Stimulated activated effector memory CD8-positive, alpha-beta T cell treated with anti-CD3 and anti-CD28 coated beads, Interleukin-12 subunit alpha, Interleukin-12 subunit beta, amount 100 ng/mL, for 72 hours (primary cell): ENCODE measurements around the gene DYSF.

Experiments
- ATAC-seq: fragments of 150-1000 bp; cut with Tn5 transposase; 2 replicates; pipeline ENCODE4 v1.10.0; 2021
- DNase-seq, 2 donors: peaks; one replicate each; pipeline ENCODE4 v3.0.0; 2021 to 2022; ENCODE audit warnings: low spot score in 2 of 2
- H3K27ac Mint-ChIP-seq: one replicate; pipeline ENCODE4 v1.8.0; 2022; ENCODE audit warnings: mild to moderate bottlenecking, mixed read lengths
- H3K36me3 Mint-ChIP-seq: one replicate; pipeline ENCODE4 v1.8.0; 2022; ENCODE audit warnings: mild to moderate bottlenecking, mixed read lengths
- H3K4me1 Mint-ChIP-seq: one replicate; pipeline ENCODE4 v1.8.0; 2022; ENCODE audit warnings: mixed read lengths
- H3K4me3 Mint-ChIP-seq: one replicate; pipeline ENCODE4 v1.8.0; 2022; ENCODE audit warnings: mild to moderate bottlenecking, mixed read lengths
- H3K9me3 Mint-ChIP-seq: one replicate; pipeline ENCODE4 v1.8.0; 2022; ENCODE audit warnings: mixed read lengths

DYSF gene

DNA sequence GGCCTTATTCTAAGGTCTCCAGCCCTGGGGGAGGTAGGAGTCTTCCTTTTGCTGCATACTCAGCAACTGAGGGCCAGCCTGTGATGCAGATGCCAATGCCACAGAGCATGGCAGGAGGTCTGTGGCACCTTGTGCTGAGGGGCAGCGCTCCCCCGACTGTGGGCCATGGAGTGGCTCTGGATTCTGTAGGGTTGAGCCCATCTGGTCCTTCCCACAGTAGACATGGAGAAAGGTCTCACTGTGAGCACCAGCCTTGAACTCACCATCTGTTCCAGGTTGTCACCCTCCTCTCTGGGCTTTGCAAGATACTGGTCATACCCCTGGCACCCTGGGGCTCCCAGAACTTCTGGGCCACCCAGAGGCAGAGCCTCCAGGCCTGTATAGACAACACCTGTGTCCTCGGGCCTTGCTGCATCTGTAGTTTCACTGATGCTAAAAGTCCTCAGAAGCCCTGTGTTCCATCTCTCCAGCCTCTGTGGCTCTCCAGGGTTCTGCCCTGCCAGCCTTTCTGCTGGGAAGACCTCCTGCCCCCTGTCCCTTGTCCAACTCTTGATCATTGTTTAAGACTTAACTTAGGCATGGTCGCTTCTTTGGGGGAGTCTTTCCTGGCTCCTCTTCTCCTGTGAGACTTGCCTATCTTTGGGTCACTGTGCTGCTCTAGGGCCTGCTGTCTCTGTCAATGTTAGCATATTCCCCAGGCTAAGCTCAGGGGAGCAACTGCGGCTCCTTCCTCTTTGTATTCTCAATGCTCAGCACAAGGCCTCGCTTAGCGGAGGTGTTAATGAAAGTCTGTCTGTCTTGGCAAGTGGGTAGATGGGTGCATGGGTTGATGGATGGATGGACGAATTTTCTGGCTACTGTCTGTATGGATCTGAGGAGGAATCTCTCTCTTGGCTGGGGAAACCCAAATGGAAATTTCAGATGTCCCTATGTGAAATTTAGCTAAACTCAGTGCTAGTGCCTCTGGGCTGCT, 160.9 kb downstream of the DYSF start:
- Mint-ChIP-seq H3K4me1 (no peaks in the 10 kb centered on the region), H3K4me3 (no peak overlapping the region), H3K36me3 (no peaks in the 10 kb centered on the region), H3K27ac (no peak overlapping the region), H3K9me3 (no peaks in the 10 kb centered on the region)
- DNase-seq (peak in 1 of 2 donors; percentile 32), ATAC-seq (no peak)

DNA sequence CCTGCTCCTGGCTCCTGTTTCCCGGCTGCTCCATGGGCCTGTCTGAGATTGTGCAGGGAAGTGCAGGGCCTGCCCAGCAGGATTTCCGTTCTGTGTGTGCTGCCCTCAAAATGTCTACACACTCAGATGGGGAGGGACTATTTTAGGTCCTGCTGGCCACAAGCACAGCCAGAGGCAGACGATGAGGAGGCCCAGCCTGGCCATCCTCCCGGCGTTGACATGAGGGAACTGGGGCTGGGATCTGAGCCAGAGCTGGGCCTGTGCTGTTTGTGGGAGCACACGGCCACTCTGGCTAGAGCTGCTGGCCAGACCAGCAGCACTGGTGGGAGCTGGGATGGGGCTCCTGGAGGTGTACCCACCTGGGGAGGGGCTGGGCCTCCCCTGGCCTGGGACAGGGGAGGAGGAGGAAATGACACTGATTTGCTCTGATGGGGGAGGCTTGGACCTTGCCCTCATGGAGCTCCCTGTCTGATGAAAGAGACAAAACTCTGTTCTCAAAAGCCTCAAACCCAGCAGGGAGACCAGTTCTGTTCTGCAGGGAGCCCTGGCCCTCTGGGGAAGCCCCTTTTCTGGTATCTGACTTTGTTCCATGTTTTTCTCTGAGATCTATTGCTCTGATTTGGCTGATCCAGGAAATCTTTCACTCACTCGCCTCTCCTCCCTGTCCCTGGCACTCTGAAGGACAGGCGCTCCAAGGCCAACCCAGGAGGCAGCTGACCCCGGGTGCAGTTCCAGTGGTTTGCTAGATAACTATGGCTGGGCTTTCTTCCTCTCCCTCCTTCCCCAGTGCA, 161.8 kb downstream of the DYSF start:
- H3K27ac Mint-ChIP-seq, result no peak overlapping the region
- DNase-seq, result peak in 1 of 2 donors; percentile 35
- H3K36me3 Mint-ChIP-seq, result no peaks in the 10 kb centered on the region
- ATAC-seq, result no peak
- no peaks in the 10 kb centered on the region for H3K4me1 Mint-ChIP-seq
- no peak overlapping the region for H3K4me3 Mint-ChIP-seq
- no peaks in the 10 kb centered on the region for H3K9me3 Mint-ChIP-seq

DNA sequence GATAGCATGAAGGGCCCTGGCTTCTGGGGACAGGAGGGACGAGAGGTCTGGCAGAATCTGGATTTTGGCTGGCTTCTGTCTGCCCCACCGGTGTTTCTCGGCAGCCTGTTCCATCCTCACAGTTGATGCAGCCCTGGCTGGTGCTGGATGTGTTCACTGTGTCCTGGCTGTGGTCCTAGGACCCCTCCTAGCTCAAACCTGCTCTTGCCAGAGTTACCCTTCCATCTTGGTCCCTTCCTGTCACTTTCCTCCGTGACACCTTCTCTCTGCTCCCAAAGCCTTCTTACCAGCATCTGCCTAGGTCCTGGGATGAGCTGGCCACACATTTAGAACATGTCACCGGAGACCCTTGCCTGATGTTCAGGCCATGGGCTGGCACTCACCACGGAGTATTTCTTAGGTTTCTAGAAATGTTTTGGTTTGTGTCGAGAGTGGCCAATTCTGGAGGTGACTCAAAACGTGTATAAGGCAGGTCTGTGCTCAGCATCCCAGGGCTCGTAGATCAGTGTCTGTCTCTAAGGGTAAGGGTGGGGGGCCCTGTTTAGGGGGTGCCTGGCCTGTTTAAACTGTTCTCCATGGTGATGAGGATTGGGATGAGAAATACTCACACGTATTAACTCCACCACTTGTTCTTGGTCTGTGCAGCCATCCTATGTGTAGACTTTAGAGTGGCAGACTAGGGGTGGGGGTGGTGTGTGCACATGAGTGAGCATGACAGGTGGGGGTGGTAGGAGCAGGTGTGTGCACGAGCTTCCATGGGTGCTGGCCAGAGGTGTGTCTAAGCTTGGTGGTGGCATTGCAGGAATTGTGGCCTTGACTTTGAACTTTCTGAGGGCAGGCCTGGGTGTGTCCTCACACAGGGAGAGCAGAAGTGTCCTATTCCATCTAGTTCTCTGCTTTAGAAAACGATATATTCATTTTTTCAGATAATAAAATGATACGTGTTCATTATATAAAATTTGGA, 162.7 kb downstream of the DYSF start:
- DNase-seq (peak in 1 of 2 donors; percentile 34), ATAC-seq (no peak)
- Mint-ChIP-seq H3K9me3 (no peaks in the 10 kb centered on the region), H3K4me1 (no peaks in the 10 kb centered on the region), H3K27ac (no peak overlapping the region), H3K36me3 (no peaks in the 10 kb centered on the region), H3K4me3 (no peak overlapping the region)

DNA sequence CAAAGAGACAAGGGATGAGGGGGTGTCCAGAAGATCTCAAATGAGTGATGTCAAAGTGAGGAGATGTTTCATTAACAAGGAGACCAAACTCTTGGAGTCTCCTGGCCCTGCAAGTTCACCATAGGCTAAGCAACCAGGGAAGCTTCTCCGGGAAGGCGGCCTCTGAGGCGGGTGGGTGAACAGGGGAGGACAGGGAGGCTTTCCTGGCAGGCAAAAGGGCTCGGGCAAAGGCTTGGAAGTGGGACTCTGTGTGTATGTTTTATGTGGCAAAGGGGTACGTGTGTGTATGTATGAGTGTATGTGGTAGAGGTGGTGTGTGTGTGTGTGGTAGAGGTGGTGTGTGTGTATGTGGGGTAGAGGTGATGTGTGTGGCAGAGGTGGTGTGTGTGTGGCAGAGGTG, 163.9 kb downstream of the DYSF start:
- peak in 1 of 2 donors; percentile 25 for DNase-seq
- Mint-ChIP-seq H3K9me3 (no peaks in the 10 kb centered on the region), H3K4me1 (no peaks in the 10 kb centered on the region), H3K27ac (no peak overlapping the region), H3K4me3 (no peak overlapping the region), H3K36me3 (no peaks in the 10 kb centered on the region)
- ATAC-seq, result no peak

DNA sequence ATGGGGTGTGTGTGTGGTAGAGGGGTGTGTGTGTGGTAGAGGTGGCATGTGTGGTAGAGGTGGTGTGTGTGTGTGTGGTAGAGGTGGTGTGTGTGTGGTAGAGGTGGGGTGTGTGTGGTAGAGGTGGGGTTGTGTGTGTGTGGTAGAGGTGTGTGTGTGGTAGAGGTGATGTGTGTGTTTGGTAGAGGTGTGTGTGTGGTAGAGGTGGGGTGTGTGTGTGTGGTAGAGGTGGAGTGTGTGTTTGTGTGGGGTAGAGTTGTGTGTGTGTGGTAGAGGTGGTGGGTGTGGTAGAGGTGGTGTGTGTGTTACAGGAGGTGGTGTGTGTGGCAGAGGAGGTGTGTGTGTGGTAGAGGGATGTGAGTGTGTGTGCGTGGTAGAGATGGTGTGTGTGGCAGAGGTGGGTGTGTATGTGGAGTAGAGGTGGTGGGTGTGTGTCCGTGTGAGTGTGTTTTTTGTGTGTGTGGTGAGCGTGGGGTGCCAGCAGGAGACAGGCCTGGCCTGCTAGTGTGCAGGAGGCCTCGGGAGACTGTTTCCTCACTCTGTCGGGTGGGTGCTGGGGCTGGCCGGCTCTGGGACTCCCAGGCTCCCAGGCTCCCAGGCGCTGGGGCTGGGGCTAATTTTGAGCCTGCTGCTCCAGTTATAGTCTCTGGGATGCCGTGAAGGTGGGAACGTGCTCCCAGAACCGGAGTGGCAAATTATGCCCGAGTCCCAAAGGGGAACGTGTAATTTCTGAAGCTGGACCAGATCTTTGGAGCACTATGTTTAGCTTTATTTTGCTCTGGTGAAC, 165.2 kb downstream of the DYSF start:
- H3K4me3 Mint-ChIP-seq, result no peak overlapping the region
- DNase-seq (peak in 1 of 2 donors; percentile 41), ATAC-seq (peak; percentile 45)
- H3K4me1 Mint-ChIP-seq, result no peaks in the 10 kb centered on the region
- no peaks in the 10 kb centered on the region for H3K36me3 Mint-ChIP-seq
- no peaks in the 10 kb centered on the region for H3K9me3 Mint-ChIP-seq
- H3K27ac Mint-ChIP-seq, result no peak overlapping the region

DNA sequence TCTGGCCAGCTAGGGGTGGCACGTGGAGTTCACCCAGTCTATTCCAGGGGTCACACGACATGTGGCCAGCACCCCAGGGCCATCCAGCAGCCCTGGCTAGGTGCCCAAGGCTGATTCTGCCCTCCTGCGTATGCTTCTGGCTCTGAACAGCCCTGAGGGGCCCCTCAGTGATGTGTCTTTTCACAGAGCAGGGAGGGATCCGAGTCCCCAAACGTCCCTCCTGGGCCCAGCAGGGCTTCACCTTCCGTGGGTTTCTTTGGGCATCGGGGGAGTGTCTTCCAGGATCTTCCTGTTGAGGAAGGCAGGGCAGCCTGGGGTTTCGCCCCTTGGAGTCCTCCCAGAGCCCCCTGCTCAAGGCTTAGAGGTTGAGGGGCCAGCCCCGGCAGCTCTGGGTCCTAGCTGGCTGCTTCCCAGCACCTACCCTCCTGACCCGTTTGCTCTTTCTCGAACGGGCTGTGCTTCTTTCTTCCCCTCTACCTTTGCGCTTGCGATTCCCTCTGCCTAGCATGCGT, 165.9 kb downstream of the DYSF start:
- no peaks in the 10 kb centered on the region for H3K9me3 Mint-ChIP-seq
- no peaks in the 10 kb centered on the region for H3K4me1 Mint-ChIP-seq
- peak in 1 of 2 donors; percentile 44 for DNase-seq
- no peaks in the 10 kb centered on the region for H3K36me3 Mint-ChIP-seq
- H3K4me3 Mint-ChIP-seq, result no peak overlapping the region
- peak; percentile 31 for ATAC-seq
- no peak overlapping the region for H3K27ac Mint-ChIP-seq

DNA sequence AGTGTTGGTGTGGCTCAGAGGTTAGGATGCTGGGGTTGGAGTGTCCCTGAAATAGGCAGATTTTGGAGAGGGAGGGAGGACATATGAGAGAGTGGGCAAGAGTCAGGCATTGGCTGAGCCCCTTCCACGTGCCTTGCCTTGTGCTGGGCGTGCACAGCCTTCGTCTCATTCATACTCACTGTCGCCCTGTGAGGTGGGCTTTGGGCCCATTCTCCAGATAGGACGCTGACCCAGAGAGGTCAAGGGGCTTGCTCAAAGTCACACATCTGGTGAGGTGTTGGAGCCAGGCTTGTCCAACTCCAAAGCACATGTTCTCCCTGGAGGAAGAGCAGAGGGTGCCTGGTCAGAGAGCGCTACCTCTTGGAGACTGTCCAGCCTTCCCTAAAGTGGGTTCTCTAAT, 166.8 kb downstream of the DYSF start:
- Mint-ChIP-seq H3K27ac (no peak overlapping the region), H3K36me3 (no peaks in the 10 kb centered on the region), H3K4me3 (no peak overlapping the region), H3K9me3 (no peaks in the 10 kb centered on the region), H3K4me1 (no peaks in the 10 kb centered on the region)
- DNase-seq (peak in 1 of 2 donors; percentile 36), ATAC-seq (peak; percentile 27)

DNA sequence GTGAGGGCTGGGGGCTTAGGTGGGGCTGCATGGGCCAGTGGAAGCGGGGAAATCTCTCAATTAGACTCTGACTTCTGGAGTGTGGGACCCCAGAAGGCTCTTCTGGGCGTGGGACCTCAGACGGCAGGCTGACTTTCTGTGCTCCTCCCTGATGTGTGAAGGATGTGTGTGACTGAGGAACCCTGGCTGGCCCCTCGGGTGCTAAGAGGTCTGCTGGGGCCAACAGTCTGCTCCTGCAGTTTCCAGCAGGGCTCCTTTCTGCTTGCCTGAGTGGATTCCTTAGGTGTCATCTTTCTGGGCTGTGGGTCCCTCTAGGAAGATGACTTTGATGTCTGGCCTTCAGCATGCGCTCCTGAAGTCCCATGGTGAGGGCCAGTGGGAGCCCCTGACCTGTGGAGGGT, 167.5 kb downstream of the DYSF start:
- no peak overlapping the region for H3K27ac Mint-ChIP-seq
- no peak for ATAC-seq
- no peaks in the 10 kb centered on the region for H3K9me3 Mint-ChIP-seq
- DNase-seq, result peak in 1 of 2 donors; percentile 33
- H3K36me3 Mint-ChIP-seq, result no peaks in the 10 kb centered on the region
- H3K4me3 Mint-ChIP-seq, result no peak overlapping the region
- no peaks in the 10 kb centered on the region for H3K4me1 Mint-ChIP-seq

DNA sequence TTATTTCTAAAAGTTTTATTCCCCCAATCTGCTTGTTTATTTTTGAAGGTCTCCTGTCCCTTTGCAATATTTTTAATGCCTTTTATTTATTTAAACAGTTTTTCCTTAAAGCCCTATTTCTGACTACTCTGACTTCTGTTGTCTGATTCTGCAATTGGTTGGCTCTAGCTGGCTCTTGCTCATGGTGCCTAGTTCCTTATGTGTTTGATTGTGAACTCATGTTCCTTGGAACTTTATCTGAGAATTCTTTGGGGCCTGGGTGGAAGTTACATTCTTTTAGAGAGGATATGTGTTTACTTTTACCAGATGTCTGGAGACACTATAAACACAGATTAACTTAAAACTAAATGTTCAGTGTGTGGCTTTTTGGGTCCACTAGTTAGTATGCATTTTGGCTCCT, 175.9 kb downstream of the DYSF start:
- no peak overlapping the region for H3K4me3 Mint-ChIP-seq
- no peak overlapping the region for H3K27ac Mint-ChIP-seq
- H3K36me3 Mint-ChIP-seq, result no peaks in the 10 kb centered on the region
- no peaks in the 10 kb centered on the region for H3K9me3 Mint-ChIP-seq
- no peak for ATAC-seq
- DNase-seq, result no peak
- no peaks in the 10 kb centered on the region for H3K4me1 Mint-ChIP-seq

DNA sequence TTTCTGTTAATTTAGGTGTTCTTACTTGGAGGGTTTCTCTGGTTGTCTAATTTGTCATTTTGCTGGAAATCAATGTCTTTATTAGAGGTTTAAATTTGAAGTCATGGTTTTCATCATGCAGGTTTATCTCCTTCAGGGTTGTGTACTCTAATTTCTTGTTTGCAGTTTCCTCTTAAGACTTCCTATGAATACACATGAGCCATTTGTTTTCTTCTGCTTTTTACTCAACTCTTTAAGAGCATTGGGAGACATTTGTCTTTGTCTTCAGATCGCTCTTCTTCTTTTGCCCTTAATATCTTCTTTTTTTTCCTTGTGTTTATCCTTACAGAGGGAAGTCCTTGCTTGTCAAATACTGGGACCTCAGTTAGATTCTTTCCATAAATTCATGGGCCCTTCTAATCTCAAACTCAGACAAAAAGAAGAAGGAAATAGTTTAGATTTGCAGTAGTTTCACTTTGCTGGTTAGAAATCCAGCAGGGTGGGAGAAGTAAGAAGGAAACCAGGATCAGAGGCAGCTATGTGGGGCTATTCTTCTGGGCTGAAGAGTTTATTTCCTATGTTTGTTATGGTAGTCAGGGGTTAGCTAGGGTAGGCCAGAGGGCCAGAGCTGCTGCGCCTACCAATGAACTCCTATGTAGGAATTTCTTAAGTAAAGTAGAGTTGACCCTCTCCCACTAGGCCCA, 176.6 kb downstream of the DYSF start:
- Mint-ChIP-seq H3K9me3 (no peaks in the 10 kb centered on the region), H3K27ac (no peak overlapping the region), H3K4me3 (no peak overlapping the region), H3K36me3 (no peaks in the 10 kb centered on the region), H3K4me1 (no peaks in the 10 kb centered on the region)
- ATAC-seq, result no peak
- DNase-seq, result no peak

DNA sequence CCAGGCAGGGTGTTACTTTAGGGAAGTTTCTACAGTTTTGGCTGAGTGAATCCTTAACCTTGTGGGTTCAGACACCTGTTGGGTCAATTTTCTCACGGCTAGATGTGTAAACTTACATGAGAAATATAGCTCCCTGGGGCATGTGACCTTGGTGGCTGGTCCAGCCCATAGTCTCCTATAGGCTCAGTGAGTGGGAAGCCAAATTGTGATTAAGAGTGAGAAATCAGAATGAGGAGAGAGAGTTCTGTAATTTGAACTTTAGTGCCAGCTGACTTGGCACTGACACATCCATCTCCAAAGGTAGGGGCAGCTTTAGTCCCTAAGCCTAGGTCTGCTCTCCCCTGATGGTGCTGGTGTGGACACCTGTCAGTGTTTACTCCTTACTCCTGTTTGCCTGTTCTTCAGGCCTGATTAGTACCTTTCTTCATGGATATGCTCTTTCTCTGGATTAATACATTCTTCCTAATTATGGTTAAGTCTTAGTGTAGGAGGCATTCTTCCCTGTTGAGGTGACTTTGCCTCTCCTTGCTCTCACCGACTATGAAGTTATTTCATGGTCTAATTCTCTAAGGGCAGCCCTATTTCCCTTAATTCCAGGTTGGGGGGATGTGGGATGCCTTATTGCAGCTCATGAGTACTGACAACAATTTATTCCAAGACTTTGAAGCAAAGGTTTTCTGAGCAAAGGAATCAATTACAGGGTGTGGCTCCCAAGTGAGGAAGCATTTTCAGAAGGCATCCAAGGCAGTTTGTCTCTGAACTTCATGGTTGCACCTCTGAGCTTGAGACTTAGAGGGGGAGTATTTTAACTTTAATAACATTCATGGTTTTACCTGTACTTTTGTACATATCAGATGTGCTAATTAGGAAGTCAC, 177.3 kb downstream of the DYSF start:
- Mint-ChIP-seq H3K9me3 (no peaks in the 10 kb centered on the region), H3K4me1 (no peaks in the 10 kb centered on the region), H3K27ac (no peak overlapping the region), H3K36me3 (no peaks in the 10 kb centered on the region), H3K4me3 (no peak overlapping the region)
- DNase-seq (no peak), ATAC-seq (no peak)

DNA sequence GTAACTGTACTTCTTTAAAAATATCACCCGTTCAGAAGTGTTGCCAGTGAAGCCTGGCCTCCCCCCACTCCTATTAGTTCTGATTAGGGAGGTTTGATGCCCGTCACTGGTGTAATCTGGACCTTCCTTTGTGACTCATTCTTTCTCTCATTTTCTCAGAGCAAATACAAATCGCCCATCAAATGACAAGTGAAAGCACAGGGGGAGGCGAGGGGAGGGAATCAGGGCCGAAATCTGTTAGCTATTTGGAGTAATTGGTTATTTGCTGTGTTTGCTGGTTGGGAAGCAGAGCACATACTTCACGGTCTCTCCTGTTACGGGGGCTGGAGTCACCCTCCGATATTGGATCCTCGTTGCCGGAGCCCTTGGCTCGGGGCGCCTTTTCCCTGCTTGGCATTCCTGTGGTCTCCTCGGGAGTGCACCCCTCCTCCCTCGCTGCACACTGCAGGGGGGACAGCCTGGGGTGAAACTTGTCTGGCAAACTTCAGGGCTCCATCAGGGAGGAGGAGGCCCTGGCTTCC, 178.1 kb downstream of the DYSF start:
- no peak for ATAC-seq
- Mint-ChIP-seq H3K9me3 (no peaks in the 10 kb centered on the region), H3K4me1 (no peaks in the 10 kb centered on the region), H3K4me3 (no peak overlapping the region), H3K36me3 (no peaks in the 10 kb centered on the region), H3K27ac (no peak overlapping the region)
- no peak for DNase-seq

DNA sequence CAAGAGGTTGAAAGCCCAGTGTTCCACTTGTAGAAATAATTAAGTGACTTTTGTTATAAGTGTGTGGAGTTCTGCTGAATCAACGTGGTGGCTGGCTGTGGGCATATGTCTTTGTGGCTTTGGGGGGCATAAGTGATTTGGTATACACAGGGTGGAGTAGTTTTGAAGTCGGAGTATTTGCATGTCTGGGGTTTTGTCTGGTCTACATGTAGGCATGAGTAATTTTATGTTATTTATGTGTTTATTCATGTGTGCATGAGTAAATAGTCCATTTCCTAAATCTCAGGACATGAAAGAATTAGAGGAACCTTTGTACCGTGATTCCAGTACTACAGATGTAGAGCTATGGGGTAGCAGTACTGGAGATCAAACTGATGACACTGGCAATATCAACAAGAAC, 179.7 kb downstream of the DYSF start:
- H3K9me3 Mint-ChIP-seq, result no peaks in the 10 kb centered on the region
- no peak for ATAC-seq
- H3K27ac Mint-ChIP-seq, result no peak overlapping the region
- no peak overlapping the region for H3K4me3 Mint-ChIP-seq
- H3K36me3 Mint-ChIP-seq, result no peaks in the 10 kb centered on the region
- H3K4me1 Mint-ChIP-seq, result no peaks in the 10 kb centered on the region
- DNase-seq, result no peak
